HG02943 (cell line): ENCODE data around the gene RAB5IF.
"Not testable (repeated sequence)": the region's sequence is repeated elsewhere in the genome, so short reads cannot be mapped to it uniquely, and the experiment has no call there.

ENCODE experiments used
- ATAC-seq: cut with Tn5 transposase; IDR thresholded peaks from one replicate; pipeline ENCODE4 v1.9.1; 2021; ENCODE audit warnings: mild to moderate bottlenecking, low read depth, moderate library complexity; ENCODE audit not compliant: unreplicated experiment

RAB5IF gene

GRCh38 chr20:36585410-36586125 is 20.0 kb upstream of the RAB5IF start:
- no peak for ATAC-seq

- no peak for ATAC-seq
Measured at GRCh38 chr20:36587388-36588070, 18.1 kb upstream of the RAB5IF start.

- ATAC-seq, result no peak
Measured at GRCh38 chr20:36591281-36591680, 14.3 kb upstream of the RAB5IF start.

GRCh38 chr20:36591854-36592641 is 13.5 kb upstream of the RAB5IF start:
- no peak for ATAC-seq

- no peak for ATAC-seq
Measured at GRCh38 chr20:36593347-36593929, 12.1 kb upstream of the RAB5IF start.

- no peak for ATAC-seq
Measured at GRCh38 chr20:36599912-36600345, 5.7 kb upstream of the RAB5IF start.

- ATAC-seq, result no peak
Measured at GRCh38 chr20:36601540-36601939, 4.0 kb upstream of the RAB5IF start.

- peak; percentile 30 for ATAC-seq
Measured at GRCh38 chr20:36604952-36605398, 604 bp upstream of the RAB5IF start.

- no peak for ATAC-seq
Measured at GRCh38 chr20:36606158-36607066, 833 bp downstream of the RAB5IF start.

GRCh38 chr20:36607586-36608387 is 2.2 kb downstream of the RAB5IF start:
- ATAC-seq, result no peak

GRCh38 chr20:36608388-36608728 is 2.8 kb downstream of the RAB5IF start:
- ATAC-seq, result not testable (repeated sequence)

GRCh38 chr20:36611625-36612024 is 6.0 kb downstream of the RAB5IF start:
- no peak for ATAC-seq

GRCh38 chr20:36613974-36614373 is 8.4 kb downstream of the RAB5IF start:
- no peak for ATAC-seq

GRCh38 chr20:36614781-36615557 is 9.4 kb downstream of the RAB5IF start:
- ATAC-seq, result no peak

- ATAC-seq, result no peak
Measured at GRCh38 chr20:36620917-36621316, 15.3 kb downstream of the RAB5IF start.

GRCh38 chr20:36623444-36623843 is 17.9 kb downstream of the RAB5IF start:
- no peak for ATAC-seq

GRCh38 chr20:36624068-36624943 is 18.7 kb downstream of the RAB5IF start:
- ATAC-seq, result no peak
